ENCODE measurements around the gene ROR1. TPM values are rescaled to one million over a fixed set of nuclear protein-coding genes. Genes with fewer than 3 reads are reported as not detected.

The ROR1 gene
- total and polyA plus RNA-seq, 3 donors from 2014 or later, result 3.3 to 5.1 (median 4.6) TPM

DNA sequence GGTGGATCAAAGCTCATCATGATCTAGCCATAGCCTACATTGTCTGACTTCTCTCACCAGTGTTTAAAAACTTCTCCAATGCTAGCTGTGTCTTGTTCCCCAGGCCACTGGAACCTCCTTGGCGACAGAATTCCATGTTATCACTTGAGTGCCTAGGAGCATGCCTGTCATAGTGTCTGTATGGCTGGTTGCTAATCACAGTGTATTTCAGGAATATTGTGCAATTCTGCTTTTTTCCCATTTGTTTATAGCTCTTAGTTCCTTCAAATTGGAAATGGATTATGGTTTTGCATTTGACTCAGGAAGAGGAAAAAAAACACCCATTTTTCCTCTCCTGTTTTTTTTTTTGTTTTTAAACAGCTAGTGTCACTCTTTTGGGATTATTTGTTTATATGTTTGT, 25.5 kb downstream of the ROR1 start:
- intact Hi-C loops (cut with DNase I; ENCODE audit: low total_unique reads), result no loop called here
- Histone ChIP-seq H3K27me3 (no peaks in the 10 kb centered on the region), H3K9me3 (no peaks in the 10 kb centered on the region), H3K4me1 (no peaks in the 10 kb centered on the region), H3K4me3 (no peak overlapping the region), H3K36me3 (ENCODE audit: low read depth, missing control alignments) (no peaks in the 10 kb centered on the region), H3K27ac (no peak overlapping the region)
- no peak for DNase-seq
- no peak for TF ChIP-seq POLR2A (IDR thresholded peaks at IDR 0.05)
- TF ChIP-seq, protein P1, sequence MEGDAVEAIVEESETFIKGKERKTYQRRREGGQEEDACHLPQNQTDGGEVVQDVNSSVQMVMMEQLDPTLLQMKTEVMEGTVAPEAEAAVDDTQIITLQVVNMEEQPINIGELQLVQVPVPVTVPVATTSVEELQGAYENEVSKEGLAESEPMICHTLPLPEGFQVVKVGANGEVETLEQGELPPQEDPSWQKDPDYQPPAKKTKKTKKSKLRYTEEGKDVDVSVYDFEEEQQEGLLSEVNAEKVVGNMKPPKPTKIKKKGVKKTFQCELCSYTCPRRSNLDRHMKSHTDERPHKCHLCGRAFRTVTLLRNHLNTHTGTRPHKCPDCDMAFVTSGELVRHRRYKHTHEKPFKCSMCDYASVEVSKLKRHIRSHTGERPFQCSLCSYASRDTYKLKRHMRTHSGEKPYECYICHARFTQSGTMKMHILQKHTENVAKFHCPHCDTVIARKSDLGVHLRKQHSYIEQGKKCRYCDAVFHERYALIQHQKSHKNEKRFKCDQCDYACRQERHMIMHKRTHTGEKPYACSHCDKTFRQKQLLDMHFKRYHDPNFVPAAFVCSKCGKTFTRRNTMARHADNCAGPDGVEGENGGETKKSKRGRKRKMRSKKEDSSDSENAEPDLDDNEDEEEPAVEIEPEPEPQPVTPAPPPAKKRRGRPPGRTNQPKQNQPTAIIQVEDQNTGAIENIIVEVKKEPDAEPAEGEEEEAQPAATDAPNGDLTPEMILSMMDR (IDR thresholded peaks at IDR 0.05), result no peak
- 94 to 100% methylated on average over 1 of the region's 1 CpG for WGBS, 2 donors

DNA sequence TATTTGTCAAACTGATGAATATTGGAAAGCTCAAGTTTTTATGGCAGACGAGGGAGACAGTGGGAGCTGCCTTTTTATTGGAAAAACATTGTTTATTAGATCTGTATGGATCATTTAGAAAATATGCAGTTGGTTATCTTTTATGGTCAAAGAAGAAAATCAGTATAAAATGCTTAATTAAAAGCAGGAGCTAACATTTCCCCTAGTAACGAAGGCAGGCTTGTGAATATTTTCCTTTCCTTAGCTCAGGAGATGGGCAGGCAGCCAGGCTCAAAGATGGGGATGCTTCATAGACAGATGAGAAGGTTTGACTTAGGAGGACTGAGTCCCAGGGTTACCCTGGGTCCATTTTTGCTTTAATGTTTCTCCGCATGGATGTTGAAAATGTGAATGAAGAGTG, 26.0 kb downstream of the ROR1 start:
- no peak for TF ChIP-seq POLR2A (IDR thresholded peaks at IDR 0.05)
- TF ChIP-seq, protein P1 (IDR thresholded peaks at IDR 0.05), result no peak
- H3K27me3 ChIP-seq, result no peaks in the 10 kb centered on the region
- intact Hi-C loops (cut with DNase I; ENCODE audit: low total_unique reads), result no loop called here
- H3K27ac ChIP-seq, result no peak overlapping the region
- H3K36me3 ChIP-seq (ENCODE audit: low read depth, missing control alignments), result no peaks in the 10 kb centered on the region
- no peaks in the 10 kb centered on the region for H3K9me3 ChIP-seq
- no peak for DNase-seq
- no peaks in the 10 kb centered on the region for H3K4me1 ChIP-seq
- WGBS, 2 donors, result 58 to 68% methylated on average over 3 of the region's 3 CpGs
- no peak overlapping the region for H3K4me3 ChIP-seq

DNA sequence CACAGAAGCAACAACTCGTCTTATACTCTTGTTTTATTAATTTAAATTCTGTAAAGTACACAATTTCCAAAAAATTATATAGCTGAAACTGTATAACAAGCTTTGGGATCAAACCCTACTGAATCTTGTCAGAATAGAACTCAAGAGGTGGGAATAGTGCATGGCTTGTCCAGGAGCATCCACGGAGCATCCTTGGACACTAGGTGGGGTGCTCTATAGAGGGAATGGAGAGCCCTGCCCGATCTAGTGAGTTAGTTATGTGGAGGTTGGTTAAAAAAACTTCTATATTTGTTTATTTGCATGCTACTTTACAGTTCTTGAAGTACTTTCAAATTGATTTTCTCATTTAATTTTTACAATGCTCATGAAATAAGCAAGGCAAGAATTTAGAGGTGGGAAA, 28.3 kb downstream of the ROR1 start:
- H3K27ac ChIP-seq, result no peak overlapping the region
- 79 to 86% methylated on average over 3 of the region's 3 CpGs for WGBS, 2 donors
- TF ChIP-seq POLR2A (IDR thresholded peaks at IDR 0.05), result no peak
- TF ChIP-seq, protein P1 (IDR thresholded peaks at IDR 0.05), result no peak
- no peak overlapping the region for H3K4me3 ChIP-seq
- H3K36me3 ChIP-seq (ENCODE audit: low read depth, missing control alignments), result no peaks in the 10 kb centered on the region
- H3K27me3 ChIP-seq, result no peaks in the 10 kb centered on the region
- no peaks in the 10 kb centered on the region for H3K9me3 ChIP-seq
- intact Hi-C loops (cut with DNase I; ENCODE audit: low total_unique reads), result no loop called here
- peaks cover 5% of the 10 kb centered on the region for H3K4me1 ChIP-seq
- DNase-seq, result no peak

DNA sequence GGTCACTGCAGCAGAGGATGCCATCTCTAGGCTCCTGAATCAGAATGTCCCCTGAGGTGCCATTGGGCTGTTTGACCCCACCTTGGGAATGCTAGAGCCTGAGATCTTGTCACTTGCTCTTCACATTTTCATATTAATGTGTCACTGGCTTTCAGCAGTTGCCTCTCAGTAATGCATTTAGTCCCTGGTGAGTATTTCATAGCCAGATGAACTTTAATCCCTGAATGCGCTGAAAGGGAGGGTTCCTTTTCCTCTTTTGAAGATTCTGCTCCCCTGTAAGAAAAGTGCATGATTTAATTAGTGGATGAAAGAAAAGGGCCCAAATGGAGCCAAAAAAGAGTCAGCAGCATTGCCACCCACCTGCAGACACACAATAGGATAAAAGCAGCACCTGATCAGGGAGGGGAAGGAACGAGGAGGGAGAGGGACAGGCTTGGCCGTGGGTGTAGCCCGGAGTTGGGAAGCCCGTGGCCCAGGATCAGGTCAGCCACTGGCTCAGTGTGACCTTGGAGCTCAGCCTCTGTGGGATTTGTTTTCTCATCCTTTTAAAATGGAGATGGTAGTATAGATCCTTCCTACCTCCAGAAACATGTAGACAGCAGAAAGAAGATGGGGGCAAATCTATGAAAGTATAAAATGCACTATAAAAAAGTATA, 31.1 kb downstream of the ROR1 start:
- intact Hi-C loops (cut with DNase I; ENCODE audit: low total_unique reads), result no loop called here
- DNase-seq, result no peak
- Histone ChIP-seq H3K4me1 (peaks cover 5% of the 10 kb centered on the region), H3K36me3 (ENCODE audit: low read depth, missing control alignments) (no peaks in the 10 kb centered on the region), H3K27ac (no peak overlapping the region), H3K4me3 (no peak overlapping the region), H3K27me3 (no peaks in the 10 kb centered on the region), H3K9me3 (no peaks in the 10 kb centered on the region)
- WGBS, 2 donors, result 44 to 49% methylated on average over 5 of the region's 5 CpGs
- TF ChIP-seq POLR2A (IDR thresholded peaks at IDR 0.05), result no peak
- TF ChIP-seq, protein P1 (IDR thresholded peaks at IDR 0.05), result no peak

DNA sequence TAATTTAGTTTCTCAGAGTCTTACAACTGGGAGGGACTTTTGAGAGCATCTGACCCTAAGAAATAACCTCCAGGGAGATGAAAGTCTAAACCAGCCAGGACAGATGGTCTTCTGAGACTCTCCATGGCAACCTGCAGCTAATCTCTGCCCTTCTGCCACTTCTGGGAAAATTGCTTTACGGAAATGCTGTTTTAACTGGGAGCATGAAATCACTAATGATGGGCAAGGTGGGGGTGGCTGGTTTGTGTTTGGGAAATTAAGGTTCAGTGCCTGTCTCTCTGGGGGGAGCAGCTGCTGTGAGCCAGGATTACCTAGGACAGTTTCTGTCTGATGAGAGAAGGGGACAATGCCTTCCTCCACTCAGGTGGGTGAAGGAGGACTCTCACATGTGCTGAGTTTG, 33.2 kb downstream of the ROR1 start:
- intact Hi-C loops (cut with DNase I; ENCODE audit: low total_unique reads), result no loop called here
- Histone ChIP-seq H3K4me3 (no peak overlapping the region), H3K27ac (no peak overlapping the region), H3K4me1 (peaks cover 5% of the 10 kb centered on the region), H3K36me3 (ENCODE audit: low read depth, missing control alignments) (no peaks in the 10 kb centered on the region), H3K9me3 (no peaks in the 10 kb centered on the region), H3K27me3 (no peaks in the 10 kb centered on the region)
- TF ChIP-seq, protein P1 (IDR thresholded peaks at IDR 0.05), result no peak
- no peak for TF ChIP-seq POLR2A (IDR thresholded peaks at IDR 0.05)
- WGBS, 2 donors, result 63 to 100% methylated on average over 1 of the region's 1 CpG
- no peak for DNase-seq

All from testis (tissue), 3 donors.